GM10248 (cell line): ENCODE data around the gene ANKRD13D.
A peak's percentile ranks its signal among the peaks of the same experiment; 100 is the strongest.

Experiments used
- CTCF ChIA-PET: fragments of 300-600 bp; sonication (Branson Sonifier 250); formaldehyde crosslinking; extraction: SDS; loops from one replicate; lab custom pipeline; 2021; ENCODE audit warnings: antibody characterized with exemption; lab: Yijun Ruan, JAX
- POLR2A ChIA-PET: fragments of 350-650 bp; sonication (Branson Sonifier 250); formaldehyde crosslinking; extraction: SDS; loops from one replicate; lab custom pipeline; 2020; ENCODE audit warnings: antibody characterized with exemption; lab: Yijun Ruan, JAX
- DNase-seq: peaks from one replicate; pipeline ENCODE4 v3.0.0; 2012; ENCODE audit errors: extremely low spot score
- CTCF ChIP-seq: IDR thresholded peaks from 2 replicates; pipeline ENCODE4 v1.5.1; 2012; ENCODE audit warnings: mild to moderate bottlenecking, low read depth; ENCODE audit errors: extremely low read depth, missing control alignments, control extremely low read depth

ANKRD13D gene

DNA sequence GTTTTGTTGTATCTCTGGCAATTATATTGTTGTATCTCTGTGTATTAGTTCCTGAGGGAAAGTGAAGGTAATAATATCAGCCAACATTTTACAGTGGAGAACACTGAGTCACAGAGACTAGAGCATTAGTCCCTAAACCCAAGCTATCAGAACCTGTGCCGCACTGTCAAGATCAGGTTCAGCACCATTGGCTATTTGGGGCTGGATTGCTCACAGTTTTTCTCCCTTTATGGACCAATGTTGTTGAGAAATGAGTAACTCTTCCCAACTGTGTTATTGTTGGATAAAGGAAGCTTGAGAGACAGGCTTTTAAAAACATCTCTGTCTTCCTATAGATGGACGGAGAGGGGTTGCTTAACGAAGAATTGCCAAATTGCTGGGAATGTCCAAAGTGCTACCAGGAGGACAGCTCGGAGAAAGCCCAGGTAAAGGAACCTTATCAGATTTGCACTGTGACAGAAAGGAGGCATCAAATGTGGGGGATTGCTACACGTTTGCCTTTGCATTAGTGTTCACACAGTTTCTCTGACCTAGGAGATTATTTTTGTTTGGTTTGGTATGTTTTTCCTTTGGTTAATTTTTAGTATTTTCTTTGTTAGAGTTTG, 41.1 kb upstream of the ANKRD13D start:
- DNase-seq: no peak
- CTCF ChIA-PET: interaction anchor here (13.7 kb wide), 1 partner anchor 15 kb away, joined by 118 read pairs; no protein-coding TSS in a partner anchor
- POLR2A ChIA-PET: interaction anchor here (1.3 kb wide), 1 partner anchor 8 kb away, joined by 3 read pairs; no protein-coding TSS in a partner anchor
- TF ChIP-seq CTCF: no peak

DNA sequence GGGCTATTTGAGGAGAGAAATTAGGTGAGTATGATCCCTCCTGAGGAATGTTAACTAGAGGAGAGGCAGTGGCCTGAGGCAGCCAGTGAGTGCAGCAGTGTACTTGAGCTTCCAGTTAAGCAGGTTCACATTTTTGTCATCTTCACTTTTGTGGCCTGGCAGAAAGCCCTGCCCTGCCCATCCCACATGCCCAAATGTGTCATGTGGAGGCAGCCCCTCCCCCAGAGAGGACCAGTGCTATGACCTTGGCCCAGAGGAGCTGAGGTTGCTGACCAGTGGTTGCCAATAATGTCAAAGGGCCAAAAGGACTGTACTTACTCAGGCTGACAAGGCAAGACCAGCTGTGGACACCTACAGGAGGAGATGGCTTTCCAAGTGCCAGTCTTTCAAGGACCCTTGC, 40.5 kb upstream of the ANKRD13D start:
- DNase-seq: no peak
- CTCF ChIA-PET: interaction anchor here (13.7 kb wide), 1 partner anchor 15 kb away, joined by 118 read pairs; no protein-coding TSS in a partner anchor
- POLR2A ChIA-PET: interaction anchor here (1.3 kb wide), 1 partner anchor 9 kb away, joined by 3 read pairs; no protein-coding TSS in a partner anchor

GRCh38 chr11:67250059-67251043, 38.8 kb upstream of the ANKRD13D start:
- TF ChIP-seq CTCF: no peak
- ChIA-PET POLR2A (interaction anchor here (2.0 kb wide), 1 partner anchor 10 kb away, joined by 7 read pairs; no protein-coding TSS in a partner anchor), CTCF (interaction anchor here (1.2 to 13.7 kb wide), 4 partner anchors 9 to 67 kb away, joined by 3 to 118 read pairs (median 4); no protein-coding TSS in a partner anchor)
- DNase-seq: no peak

More for the DNA sequence above, 40.5 kb upstream of the ANKRD13D start:
- TF ChIP-seq CTCF: no peak

DNA sequence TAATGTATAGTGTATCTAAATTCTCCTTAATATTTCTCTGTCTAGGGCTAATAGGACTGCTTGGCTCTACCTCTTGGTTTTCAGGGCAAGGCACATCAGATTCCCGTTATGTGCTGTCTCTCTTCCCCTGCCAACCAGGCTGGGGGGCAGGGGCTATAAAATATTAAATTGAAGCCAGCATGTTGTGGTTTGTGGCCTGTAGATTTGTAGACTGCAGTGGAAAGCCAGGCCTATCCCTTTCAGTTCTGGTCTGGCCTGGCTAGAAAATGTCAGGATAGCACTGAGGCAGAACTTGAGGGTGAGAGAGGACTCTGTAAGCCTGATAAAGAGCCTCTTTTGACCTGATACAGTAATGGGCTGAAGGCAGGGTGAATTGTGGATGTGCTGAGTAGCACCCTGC, 37.3 kb upstream of the ANKRD13D start:
- no peak for TF ChIP-seq CTCF
- ChIA-PET POLR2A (interaction anchor here (2.0 kb wide), 1 partner anchor 12 kb away, joined by 7 read pairs; no protein-coding TSS in a partner anchor), CTCF (interaction anchor here (0.8 to 13.7 kb wide), 5 partner anchors 11 to 179 kb away, joined by 3 to 118 read pairs (median 12); no protein-coding TSS in a partner anchor)
- no peak for DNase-seq

- DNase-seq: no peak
- peak; percentile 23 for TF ChIP-seq CTCF
- CTCF ChIA-PET: interaction anchor here (1.2 to 13.7 kb wide), 9 partner anchors 8 to 171 kb away, joined by 3 to 118 read pairs (median 8); partner anchors contain the start of gene GRK2
- POLR2A ChIA-PET: interaction anchor here (0.6 kb wide), 1 partner anchor 28 kb away, joined by 11 read pairs; no protein-coding TSS in a partner anchor
Measured at GRCh38 chr11:67252831-67253239, 36.3 kb upstream of the ANKRD13D start.
